HepG2 (cell line): ENCODE results near the gene MEF2B. TPM values are rescaled to one million over a fixed set of nuclear protein-coding genes. Genes with fewer than 3 reads are reported as not detected.

ENCODE experiments used
- BHLHE40 ChIP-seq: IDR thresholded peaks from 2 replicates; pipeline ENCODE4 v1.6.1; 2011; ENCODE audit warnings: low read length, improper control_type of control experiment
- ELF4 ChIP-seq: sonication (generic); formaldehyde crosslinking; IDR thresholded peaks from 2 replicates; pipeline ENCODE4 v1.5.0; 2020; ENCODE audit warnings: missing genetic modification reagents, mild to moderate bottlenecking, moderate library complexity, borderline replicate concordance
- GABPA ChIP-seq, 2 experiments: IDR thresholded peaks; 2 replicates each; pipeline ENCODE4 v1.6.1; 2011 to 2016; ENCODE audit warnings: low read depth in 2 of 2, low read length in 1 of 2, missing biosample characterization in 1 of 2, missing genetic modification characterization in 1 of 2
- GATA4 ChIP-seq: sonication (generic); IDR thresholded peaks from 2 replicates; pipeline ENCODE4 v1.6.1; 2016; ENCODE audit warnings: antibody characterized with exemption, low read depth, borderline replicate concordance
- HNRNPH1 ChIP-seq: fragments of 200-400 bp; formaldehyde crosslinking; optimal IDR thresholded peaks from 2 replicates; pipeline ENCODE3; 2017; ENCODE audit warnings: mild to moderate bottlenecking, low read depth, low read length
- KDM5B ChIP-seq: sonication (generic); formaldehyde crosslinking; IDR thresholded peaks from 2 replicates; pipeline ENCODE4 v1.4.0; 2020; ENCODE audit warnings: missing genetic modification reagents, mild to moderate bottlenecking, borderline replicate concordance
- PBX2 ChIP-seq: IDR thresholded peaks from 2 replicates; pipeline ENCODE4 v1.6.1; 2016; ENCODE audit warnings: control low read depth
- PRMT3 ChIP-seq: sonication (generic); formaldehyde crosslinking; IDR thresholded peaks from 2 replicates; pipeline ENCODE4 v1.8.1; 2022; ENCODE audit warnings: low read depth, mild to moderate bottlenecking, moderate library complexity, missing genetic modification reagents, borderline replicate concordance
- RELA ChIP-seq: sonication (generic); formaldehyde crosslinking; IDR thresholded peaks from 2 replicates; pipeline ENCODE4 v1.4.0; 2020; ENCODE audit warnings: missing genetic modification reagents
- SMYD3 ChIP-seq: sonication (generic); formaldehyde crosslinking; IDR thresholded peaks from 2 replicates; pipeline ENCODE4 v1.8.1; 2023; ENCODE audit warnings: mild to moderate bottlenecking, missing genetic modification reagents
- SNRNP70 ChIP-seq: fragments of 200-400 bp; formaldehyde crosslinking; IDR thresholded peaks from 2 replicates; pipeline ENCODE4 v1.6.1; 2017; ENCODE audit warnings: mild to moderate bottlenecking, low read depth, low read length, moderate library complexity
- ZBTB26 ChIP-seq: IDR thresholded peaks from 2 replicates; pipeline ENCODE4 v1.6.1; 2016; ENCODE audit warnings: missing compliant biosample characterization, missing genetic modification reagents, borderline replicate concordance
- ZNF282 ChIP-seq: fragments of 450-650 bp; IDR thresholded peaks from 2 replicates; pipeline ENCODE4 v1.6.1; 2018; ENCODE audit not compliant: partially characterized antibody
- ZNF318 ChIP-seq: sonication (generic); formaldehyde crosslinking; IDR thresholded peaks from 2 replicates; pipeline ENCODE4 v1.4.0; 2020; ENCODE audit warnings: mild to moderate bottlenecking, missing genetic modification reagents
- ZNF510 ChIP-seq: sonication (generic); formaldehyde crosslinking; IDR thresholded peaks from 2 replicates; pipeline ENCODE4 v1.4.0; 2020; ENCODE audit warnings: low read depth, mild to moderate bottlenecking, missing genetic modification reagents
- ZNF704 ChIP-seq: sonication (generic); formaldehyde crosslinking; IDR thresholded peaks from 2 replicates; pipeline ENCODE4 v1.8.1; 2023; ENCODE audit warnings: mild to moderate bottlenecking, inconsistent platforms, moderate library complexity, missing genetic modification reagents, borderline replicate concordance
- ZNF792 ChIP-seq: IDR thresholded peaks from 2 replicates; pipeline ENCODE4 v1.6.1; 2016
- polyA plus RNA-seq, 8 experiments: library from polyadenylated mRNA; depleted of rRNA in 3 of 8; stranded (reverse) in 7 of 8; unstranded in 1 of 8; fragments of >200 nt; fragmentation: Illumina TruSeq in 4 of 8; extraction: Trizol in 4 of 8; gene quantifications; 2 replicates each; pipeline versions ENCODE4 v1.2.1 to v1.2.3, GENCODE V29; 2011 to 2016; ENCODE audit warnings: low read depth in 4 of 8, missing spikeins in 1 of 8, mixed read lengths in 1 of 8; ENCODE audit not compliant: insufficient read depth in 1 of 8
- total RNA-seq, 5 experiments: library from RNA; depleted of rRNA; stranded (reverse); fragments of >200 nt; fragmentation: Illumina TruSeq; extraction: Trizol; gene quantifications; 2 replicates each; pipeline ENCODE4 v1.2.3, GENCODE V29; 2016; ENCODE audit warnings: low read depth in 1 of 5

MEF2B gene
- total and polyA plus RNA-seq, 2 of the 13 experiments (the other 11 are each of a cell fraction or from before 2014, with no cell fraction given), result 1.2 to 1.7 TPM

GRCh38 chr19:19171821-19172532 lies 1.9 kb upstream of the MEF2B start (continued):
- TF ChIP-seq ZNF704 (CRISPR knock-in tag) (no peak), GATA4 (no peak), SNRNP70 (no peak), HNRNPH1 (no peak), SMYD3 (CRISPR knock-in tag) (no peak), ZNF792 (CRISPR knock-in tag) (0 out of 2 replicates have a peak, but pooled peaks have one; percentile 16), RELA (CRISPR knock-in tag) (no peak), PBX2 (no peak), ZNF318 (CRISPR knock-in tag) (no peak), PRMT3 (CRISPR knock-in tag) (no peak), BHLHE40 (no peak), ZNF510 (CRISPR knock-in tag) (no peak), ZBTB26 (CRISPR knock-in tag) (no peak), KDM5B (no peak), ZNF282 (no peak), ELF4 (CRISPR knock-in tag) (no peak), GABPA (IDR thresholded peaks at IDR 0.05; ENCODE audit: low read depth, low read length) (no peak), GABPA (CRISPR knock-in tag; IDR thresholded peaks at IDR 0.05; ENCODE audit: low read depth) (0 out of 2 replicates have a peak, but pooled peaks have one; percentile 25)
